ENCODE data around the gene TTLL5. TPM values are rescaled to one million over a fixed set of nuclear protein-coding genes. Genes with fewer than 3 reads are reported as not detected.

Gene TTLL5
- total and polyA plus RNA-seq, 2 of the 4 experiments (the other 2 are of a cell fraction), result 11.9 to 16.7 TPM

GRCh38 chr14:76002383-76002782 lies 341.3 kb downstream of the TTLL5 start:
- Histone ChIP-seq H3K79me1 (ENCODE audit: low read depth in 1 of 2, low read length in 2 of 2) (0 out of 4 replicates have a peak, but pooled peaks cover 2 to 4% of the 10 kb centered on the region in 2 experiments), H3K18ac (ENCODE audit: low read depth, low read length) (no peak overlapping the region), H4K91ac (ENCODE audit: insufficient read depth, low read depth, low read length) (no peak overlapping the region), H4K20me1 (ENCODE audit: insufficient read depth, low read length) (no peaks in the 10 kb centered on the region), H2BK120ac (ENCODE audit: low read depth, low read length) (no peak overlapping the region), H2BK5ac (ENCODE audit: low read depth, low read length, poor library complexity, severe bottlenecking) (no peak overlapping the region), H3K9ac (ENCODE audit: low read depth, low read length) (no peak overlapping the region), H3K56ac (ENCODE audit: extremely low read depth, insufficient read depth, low read length) (no peak overlapping the region), H3K23ac (ENCODE audit: low read depth, low read length) (no peak overlapping the region), H2BK20ac (ENCODE audit: low read depth, low read length) (no peak overlapping the region), H2AK5ac (ENCODE audit: low read depth, low read length) (no peak overlapping the region), H3K4me1 (ENCODE audit: control insufficient read depth, insufficient read depth, low read length) (peaks cover 2% of the 10 kb centered on the region), H2BK15ac (ENCODE audit: low read depth, low read length) (no peak overlapping the region), H3K36me3 (ENCODE audit: control insufficient read depth, insufficient read depth, low read length) (peaks cover 37% of the 10 kb centered on the region), H3K9me1 (ENCODE audit: insufficient read depth, low read length) (peaks cover 4% of the 10 kb centered on the region; the same call in 1 of the 2 replicates), H3K4me3 (ENCODE audit: insufficient read depth, low read depth, low read length) (no peak overlapping the region), H4K8ac (ENCODE audit: low read depth in 2 of 2, low read length in 2 of 2) (no peak overlapping the region), H3K27ac (ENCODE audit: insufficient read depth, low read length) (no peak overlapping the region), H3K4me2 (ENCODE audit: low read depth, low read length) (no peak overlapping the region), H4K5ac (ENCODE audit: low read depth, low read length) (no peak overlapping the region), H3K27me3 (ENCODE audit: control insufficient read depth, insufficient read depth, low read length) (no peaks in the 10 kb centered on the region), H3K4ac (ENCODE audit: low read depth, low read length) (no peak overlapping the region), H2AK9ac (replicated peaks; ENCODE audit: low read depth, low read length, poor library complexity) (no peak overlapping the region), H2AFZ (replicated peaks; ENCODE audit: low read length, poor library complexity) (no peak overlapping the region), H3K9me3 (ENCODE audit: control insufficient read depth, insufficient read depth, low read length) (no peaks in the 10 kb centered on the region), H3K14ac (replicated peaks; ENCODE audit: low read depth, low read length) (no peak overlapping the region)
- no peak for TF ChIP-seq CEBPB (IDR thresholded peaks at IDR 0.05; ENCODE audit: low read depth, low read length)
- no peak for TF ChIP-seq RCOR1 (IDR thresholded peaks at IDR 0.05; ENCODE audit: insufficient replicate concordance, low read length)
- TF ChIP-seq POLR2A (IDR thresholded peaks at IDR 0.05; ENCODE audit: low read depth, low read length), result no peak
- no peak for TF ChIP-seq CHD1 (IDR thresholded peaks at IDR 0.05; ENCODE audit: low read depth, low read length)
- TF ChIP-seq, protein P1, sequence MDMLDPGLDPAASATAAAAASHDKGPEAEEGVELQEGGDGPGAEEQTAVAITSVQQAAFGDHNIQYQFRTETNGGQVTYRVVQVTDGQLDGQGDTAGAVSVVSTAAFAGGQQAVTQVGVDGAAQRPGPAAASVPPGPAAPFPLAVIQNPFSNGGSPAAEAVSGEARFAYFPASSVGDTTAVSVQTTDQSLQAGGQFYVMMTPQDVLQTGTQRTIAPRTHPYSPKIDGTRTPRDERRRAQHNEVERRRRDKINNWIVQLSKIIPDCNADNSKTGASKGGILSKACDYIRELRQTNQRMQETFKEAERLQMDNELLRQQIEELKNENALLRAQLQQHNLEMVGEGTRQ (IDR thresholded peaks at IDR 0.05; ENCODE audit: low read depth, low read length), result no peak
- TF ChIP-seq MAZ (IDR thresholded peaks at IDR 0.05; ENCODE audit: borderline replicate concordance, low read depth, low read length), result no peak
- no peak for TF ChIP-seq NFE2L2 (IDR thresholded peaks at IDR 0.05; ENCODE audit: low read depth, low read length)
- TF ChIP-seq MAFK (IDR thresholded peaks at IDR 0.05; ENCODE audit: low read depth, low read length), result no peak
- no peak for TF ChIP-seq RFX5 (IDR thresholded peaks at IDR 0.05; ENCODE audit: low read depth, low read length)
- TF ChIP-seq BHLHE40 (IDR thresholded peaks at IDR 0.05; ENCODE audit: low read depth, low read length), result no peak
- TF ChIP-seq CTCF (conservative IDR thresholded peaks at IDR 0.05; ENCODE audit: low read depth, low read length), result no peak
- TF ChIP-seq FOS (IDR thresholded peaks at IDR 0.05; ENCODE audit: low read depth, low read length), result no peak
- TF ChIP-seq SMC3 (IDR thresholded peaks at IDR 0.05; ENCODE audit: low read depth, low read length), result no peak
- TF ChIP-seq, protein P2, sequence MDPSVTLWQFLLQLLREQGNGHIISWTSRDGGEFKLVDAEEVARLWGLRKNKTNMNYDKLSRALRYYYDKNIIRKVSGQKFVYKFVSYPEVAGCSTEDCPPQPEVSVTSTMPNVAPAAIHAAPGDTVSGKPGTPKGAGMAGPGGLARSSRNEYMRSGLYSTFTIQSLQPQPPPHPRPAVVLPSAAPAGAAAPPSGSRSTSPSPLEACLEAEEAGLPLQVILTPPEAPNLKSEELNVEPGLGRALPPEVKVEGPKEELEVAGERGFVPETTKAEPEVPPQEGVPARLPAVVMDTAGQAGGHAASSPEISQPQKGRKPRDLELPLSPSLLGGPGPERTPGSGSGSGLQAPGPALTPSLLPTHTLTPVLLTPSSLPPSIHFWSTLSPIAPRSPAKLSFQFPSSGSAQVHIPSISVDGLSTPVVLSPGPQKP (IDR thresholded peaks at IDR 0.05; ENCODE audit: borderline replicate concordance, low read depth, low read length), result no peak
- TF ChIP-seq RAD21 (IDR thresholded peaks at IDR 0.05; ENCODE audit: low read length), result no peak
- TF ChIP-seq MXI1 (IDR thresholded peaks at IDR 0.05; ENCODE audit: borderline replicate concordance, low read depth, low read length), result no peak
- POLR2A ChIA-PET (ENCODE audit: unreplicated experiment), result no interaction called here
- BruUV-seq (replicated peaks), result no TSS peak
- in situ Hi-C loops (cut with MboI; ENCODE audit: low sequenced_read_pairs), result no loop called here
- intact Hi-C loops (cut with micrococcal nuclease), result loop anchor here (10.0 kb wide), 1 partner anchor 152 kb away; the partner anchor contains the start of gene GPATCH2L
- WGBS, 2 experiments (ENCODE audit: extremely low coverage in 2 of 2, insufficient read length in 1 of 2), result 100% methylated on average over 1 of the region's 1 CpG; no CpG with 5 or more reads in 1 of the 2 experiments
- dilution Hi-C loops (cut with HindIII; ENCODE audit: low sequenced_read_pairs, unreplicated experiment), result no loop called here
- CTCF ChIA-PET, result no interaction called here
- no peak for ATAC-seq (ENCODE audit: low read depth)
- no peak for DNase-seq
